A673 (cell line): ENCODE measurements around the gene FARP2.

Experiments
- CTCF ChIP-seq: fragments of 300-800, 200-600 bp; sonication (generic); conservative IDR thresholded peaks from 2 replicates; pipeline ENCODE4 v1.5.1; 2017; ENCODE audit warnings: low read depth, mild to moderate bottlenecking, antibody characterized with exemption, low read length, moderate library complexity, mixed read lengths
- EZH2 ChIP-seq: fragments of 200-600 bp; sonication (generic); IDR thresholded peaks from 2 replicates; pipeline ENCODE4 v1.6.1; 2017; ENCODE audit warnings: borderline replicate concordance, low read depth, mild to moderate bottlenecking, mixed read lengths, antibody characterized with exemption, low read length; ENCODE audit not compliant: poor library complexity, severe bottlenecking

DNA sequence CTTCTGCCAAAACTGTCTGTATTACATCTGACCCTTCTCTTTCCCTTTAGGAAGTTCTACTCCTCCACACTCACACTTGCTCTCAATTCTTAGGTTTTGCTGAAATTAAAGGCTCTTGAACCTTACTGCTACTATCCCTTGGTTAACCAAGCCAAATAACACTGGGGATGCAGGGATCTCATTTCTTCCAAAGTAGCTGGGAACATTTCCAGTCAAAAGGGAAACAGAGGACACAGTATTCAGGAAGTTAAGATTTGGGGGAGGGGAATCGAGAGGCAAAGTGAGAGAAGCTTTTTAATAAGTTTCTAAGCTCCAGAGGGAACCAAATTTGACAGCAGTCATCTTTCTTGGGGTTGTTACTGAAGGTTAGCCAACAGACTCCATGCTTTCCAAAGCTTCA lies 34.2 kb upstream of the FARP2 start:
- TF ChIP-seq CTCF (no peak), EZH2 (no peak)
